ENCODE results near the gene SSTR3.

The SSTR3 gene

GRCh38 chr22:37228106-37229011 lies 16.1 kb upstream of the SSTR3 start:
- no peak for DNase-seq

GRCh38 chr22:37226514-37226913 lies 14.2 kb upstream of the SSTR3 start:
- DNase-seq, result no peak

GRCh38 chr22:37226087-37226486 lies 13.8 kb upstream of the SSTR3 start:
- DNase-seq, result no peak

- no peak for DNase-seq
Measured at GRCh38 chr22:37225481-37225880, 13.2 kb upstream of the SSTR3 start.

- DNase-seq, result no peak
Measured at GRCh38 chr22:37224757-37225420, 12.6 kb upstream of the SSTR3 start.

- DNase-seq, result no peak
Measured at GRCh38 chr22:37223965-37224551, 11.8 kb upstream of the SSTR3 start.

- no peak for DNase-seq
Measured at GRCh38 chr22:37222440-37222971, 10.2 kb upstream of the SSTR3 start.

GRCh38 chr22:37221424-37222333 lies 9.4 kb upstream of the SSTR3 start:
- DNase-seq, result no peak

- no peak for DNase-seq
Measured at GRCh38 chr22:37220543-37220981, 8.3 kb upstream of the SSTR3 start.

- no peak for DNase-seq
Measured at GRCh38 chr22:37219533-37219932, 7.3 kb upstream of the SSTR3 start.

- DNase-seq, result no peak
Measured at GRCh38 chr22:37218771-37219411, 6.6 kb upstream of the SSTR3 start.

- DNase-seq, result no peak
Measured at GRCh38 chr22:37218399-37218770, 6.1 kb upstream of the SSTR3 start.

GRCh38 chr22:37215890-37216289 lies 3.6 kb upstream of the SSTR3 start:
- DNase-seq, result no peak

- DNase-seq, result no peak
Measured at GRCh38 chr22:37214731-37215030, 2.4 kb upstream of the SSTR3 start.

- no peak for DNase-seq
Measured at GRCh38 chr22:37213941-37214730, 1.9 kb upstream of the SSTR3 start.

GRCh38 chr22:37213218-37213855 lies 1.1 kb upstream of the SSTR3 start:
- DNase-seq, result no peak

GRCh38 chr22:37211866-37212173 lies 457 bp downstream of the SSTR3 start:
- DNase-seq, result no peak

- DNase-seq, result no peak
Measured at GRCh38 chr22:37211075-37211865, 1.0 kb downstream of the SSTR3 start.

GRCh38 chr22:37210041-37210803 lies 2.1 kb downstream of the SSTR3 start:
- DNase-seq, result no peak

All from activated gamma-delta T cell (primary cell).